H1 (cell line): ENCODE results near the gene NDUFAF3. TPM values are rescaled to one million over a fixed set of nuclear protein-coding genes. Genes with fewer than 3 reads are reported as not detected.
A peak's percentile ranks its signal among the peaks of the same experiment; 100 is the strongest.

Experiments
- CTCF ChIA-PET: fragments of 300-600 bp; sonication (Branson Sonifier 250); formaldehyde crosslinking; loops from one replicate; lab custom pipeline; 2021; ENCODE audit not compliant: partially characterized antibody; lab: Charles Lee
- POLR2A ChIA-PET: fragments of 300-600 bp; sonication (Branson Sonifier 250); formaldehyde crosslinking; loops from one replicate; lab custom pipeline; 2021; ENCODE audit warnings: inconsistent platforms; ENCODE audit not compliant: partially characterized antibody; lab: Charles Lee
- DNase-seq, 2 experiments: peaks; one replicate each; pipeline versions ENCODE4 v3.0.0 to v3.0.0-alpha.2; 2010 to 2022; ENCODE audit warnings: low spot score in 2 of 2, low read depth in 1 of 2, mixed read lengths in 1 of 2
- FAIRE-seq: peaks from 2 replicates; lab custom pipeline; 2011; peaks lifted over from hg19 to GRCh38; lab: Jason Lieb, UNC
- H2AFZ ChIP-seq: 2 replicates; pipeline ENCODE4 v1.8.1; 2012; ENCODE audit warnings: low read length, inconsistent platforms
- H2AK5ac ChIP-seq: 2 replicates; pipeline ENCODE4 v1.6.1; 2013; ENCODE audit warnings: low read depth, low read length
- H2BK120ac ChIP-seq: replicated peaks from 2 replicates; pipeline ENCODE3; 2013; ENCODE audit warnings: low read depth, low read length, inconsistent platforms
- H2BK12ac ChIP-seq: 2 replicates; pipeline ENCODE4 v1.6.1; 2013; ENCODE audit warnings: low read depth, low read length
- H2BK15ac ChIP-seq: 2 replicates; pipeline ENCODE4 v1.6.1; 2013; ENCODE audit warnings: low read length
- H2BK20ac ChIP-seq: 2 replicates; pipeline ENCODE4 v1.6.1; 2013; ENCODE audit warnings: low read length
- H2BK5ac ChIP-seq: 2 replicates; pipeline ENCODE4 v1.6.1; 2013; ENCODE audit warnings: low read depth, low read length
- H3K14ac ChIP-seq: 2 replicates; pipeline ENCODE4 v1.6.1; 2013; ENCODE audit warnings: inconsistent platforms; ENCODE audit not compliant: insufficient read length
- H3K18ac ChIP-seq: 2 replicates; pipeline ENCODE4 v1.6.1; 2013; ENCODE audit warnings: low read length; ENCODE audit errors: extremely low read depth
- H3K23ac ChIP-seq: 2 replicates; pipeline ENCODE4 v1.6.1; 2013; ENCODE audit warnings: inconsistent platforms; ENCODE audit not compliant: insufficient read length
- H3K23me2 ChIP-seq: 2 replicates; pipeline ENCODE4 v1.6.1; 2013; ENCODE audit warnings: low read depth, low read length
- H3K27ac ChIP-seq: 2 replicates; pipeline ENCODE4 v1.6.1; 2011; ENCODE audit warnings: low read depth, low read length, inconsistent platforms
- H3K27me3 ChIP-seq, 4 experiments: replicated peaks in 1 of 4; 1 replicate in 1 of 4; 2 replicates in 3 of 4; pipeline versions ENCODE4 v1.6.1 to v1.8.1; 2011 to 2013; ENCODE audit warnings: low read length in 3 of 4, mild to moderate bottlenecking in 3 of 4, inconsistent platforms in 2 of 4, mixed read lengths in 2 of 4, moderate library complexity in 1 of 4; ENCODE audit not compliant: control insufficient read depth in 3 of 4, insufficient read depth in 3 of 4; ENCODE audit errors: extremely low read depth in 1 of 4
- H3K36me3 ChIP-seq, 4 experiments: 2 replicates each; pipeline versions ENCODE4 v1.6.1 to v1.8.1; 2011 to 2013; ENCODE audit warnings: mild to moderate bottlenecking in 4 of 4, low read length in 3 of 4, moderate library complexity in 2 of 4, control low read depth in 1 of 4, inconsistent platforms in 1 of 4; ENCODE audit not compliant: insufficient read depth in 4 of 4, control insufficient read depth in 2 of 4
- H3K4ac ChIP-seq: replicated peaks from 2 replicates; pipeline ENCODE3; 2013; ENCODE audit warnings: low read length, low read depth, mixed read lengths, inconsistent platforms; ENCODE audit not compliant: insufficient read length
- H3K4me1 ChIP-seq, 4 experiments: replicated peaks in 1 of 4; 1 replicate in 1 of 4; 2 replicates in 3 of 4; pipeline versions ENCODE4 v1.6.1 to v1.8.1; 2011 to 2013; ENCODE audit warnings: low read length in 3 of 4, inconsistent platforms in 2 of 4, mixed read lengths in 1 of 4; ENCODE audit not compliant: insufficient read depth in 4 of 4, control insufficient read depth in 3 of 4
- H3K4me2 ChIP-seq, 2 experiments: 2 replicates each; pipeline versions ENCODE4 v1.6.1 to v1.8.1; 2011 to 2013; ENCODE audit warnings: low read depth in 2 of 2, low read length in 2 of 2, control low read depth in 1 of 2, inconsistent platforms in 1 of 2, mild to moderate bottlenecking in 1 of 2; ENCODE audit not compliant: insufficient read depth in 1 of 2
- H3K4me3 ChIP-seq, 4 experiments: fragments of 200-600, 300-600 bp in 1 of 4; sonication (generic), shearing (Covaris generic), sonication (Bioruptor Twin) in 1 of 4; 2 replicates each; pipeline versions ENCODE4 v1.5.1 to v1.8.1; 2011 to 2016; ENCODE audit warnings: low read length in 4 of 4, low read depth in 3 of 4, control low read depth in 2 of 4, inconsistent platforms in 2 of 4, mild to moderate bottlenecking in 2 of 4, mixed read lengths in 1 of 4, moderate library complexity in 1 of 4; ENCODE audit not compliant: insufficient read depth in 2 of 4; ENCODE audit errors: extremely low read depth in 1 of 4
- H3K56ac ChIP-seq: replicated peaks from 2 replicates; pipeline ENCODE3; 2013; ENCODE audit warnings: low read depth, mild to moderate bottlenecking, mixed read lengths, low read length, inconsistent platforms; ENCODE audit not compliant: insufficient read length
- H3K79me1 ChIP-seq: 2 replicates; pipeline ENCODE4 v1.6.1; 2013; ENCODE audit warnings: low read depth, low read length, control low read depth
- H3K79me2 ChIP-seq, 2 experiments: 2 replicates each; pipeline versions ENCODE4 v1.6.1 to v1.8.1; 2012 to 2013; ENCODE audit warnings: low read length in 2 of 2, mild to moderate bottlenecking in 2 of 2, inconsistent platforms in 1 of 2; ENCODE audit not compliant: insufficient read depth in 2 of 2, control insufficient read depth in 1 of 2
- H3K9ac ChIP-seq, 4 experiments: replicated peaks in 1 of 4; 1 replicate in 1 of 4; 2 replicates in 3 of 4; pipeline versions ENCODE4 v1.6.1 to v1.8.1; 2011 to 2013; ENCODE audit warnings: low read depth in 3 of 4, low read length in 3 of 4, control low read depth in 2 of 4, mild to moderate bottlenecking in 2 of 4, moderate library complexity in 2 of 4, inconsistent platforms in 1 of 4; ENCODE audit errors: extremely low read depth in 1 of 4
- H3K9me3 ChIP-seq, 2 experiments: 2 replicates each; pipeline versions ENCODE4 v1.6.1 to v1.8.1; 2012 to 2013; ENCODE audit warnings: mild to moderate bottlenecking in 2 of 2, moderate library complexity in 2 of 2, control low read depth in 1 of 2, inconsistent platforms in 1 of 2, low read depth in 1 of 2, low read length in 1 of 2, mixed read lengths in 1 of 2; ENCODE audit not compliant: insufficient read depth in 2 of 2
- H4K20me1 ChIP-seq, 2 experiments: replicated peaks in 1 of 2; 2 replicates each; pipeline versions ENCODE3 to v1.8.1; 2011 to 2013; ENCODE audit warnings: inconsistent platforms in 2 of 2, low read length in 2 of 2, mild to moderate bottlenecking in 1 of 2; ENCODE audit not compliant: insufficient read depth in 2 of 2, control insufficient read depth in 1 of 2
- H4K5ac ChIP-seq: 2 replicates; pipeline ENCODE4 v1.6.1; 2013; ENCODE audit warnings: low read length, low read depth, mixed read lengths, inconsistent platforms; ENCODE audit not compliant: insufficient read length
- H4K8ac ChIP-seq: 2 replicates; pipeline ENCODE4 v1.8.0; 2013; ENCODE audit warnings: mild to moderate bottlenecking, moderate library complexity, low read length, inconsistent platforms; ENCODE audit not compliant: insufficient read depth; ENCODE audit errors: extremely low read depth
- H4K91ac ChIP-seq: replicated peaks from 2 replicates; pipeline ENCODE3; 2013; ENCODE audit warnings: low read length, mixed read lengths, inconsistent platforms; ENCODE audit not compliant: insufficient read length
- EZH2 ChIP-seq: fragments of 200-600 bp; sonication (generic); IDR thresholded peaks from 2 replicates; pipeline ENCODE4 v1.7.1; 2012; ENCODE audit warnings: low read depth, mild to moderate bottlenecking, moderate library complexity, low read length, inconsistent platforms; ENCODE audit not compliant: severe bottlenecking
- RBBP5 ChIP-seq: IDR thresholded peaks from 2 replicates; pipeline ENCODE4 v1.7.1; 2012; ENCODE audit warnings: low read depth, mild to moderate bottlenecking, inconsistent platforms, low read length, moderate library complexity, borderline replicate concordance
- WGBS, 2 experiments: shearing (Covaris generic) in 1 of 2; methylation state at CpG; one replicate each; pipeline versions ENCODE4 v1.1.6 to v1.1.7; 2013 to 2015; ENCODE audit warnings: low lambda C conversion rate in 2 of 2, mixed read lengths in 2 of 2, inconsistent platforms in 1 of 2, low coverage in 1 of 2, missing lambda C conversion rate in 1 of 2; ENCODE audit not compliant: insufficient replicate concordance in 2 of 2, insufficient coverage in 1 of 2, insufficient read length in 1 of 2; ENCODE audit errors: extremely low coverage in 1 of 2, missing lambda C conversion rate in 1 of 2; 5-methylcytosine and 5-hydroxymethylcytosine counted together
- polyA plus RNA-seq, 7 experiments: library from polyadenylated mRNA; depleted of rRNA in 3 of 7; stranded (reverse) in 5 of 7; unstranded in 2 of 7; fragments of >200 nt in 5 of 7; fragments of 200-250 nt in 2 of 7; gene quantifications; 1 replicate in 5 of 7; 2 replicates in 1 of 7; 4 replicates in 1 of 7; pipeline versions ENCODE4 v1.2.1 to v1.2.3, GENCODE V29; 2011 to 2013; ENCODE audit warnings: missing spikeins in 2 of 7, mixed read lengths in 2 of 7
- total RNA-seq: library from RNA; stranded (reverse); fragmentation: NEBNext Ultra II Directional; extraction: Animal tissue kit (Norgen Biotek cat#: 25700); gene quantifications from 2 replicates; pipeline ENCODE4 v1.2.1, GENCODE V29; 2021
- TF ChIP-seq, protein P1 (sequence below): IDR thresholded peaks from 2 replicates; pipeline ENCODE4 v1.6.1; 2012; ENCODE audit warnings: low read length, inconsistent platforms
- TF ChIP-seq, protein P2 (sequence below), 3 experiments: IDR thresholded peaks; 1 replicate in 2 of 3; 2 replicates in 1 of 3; pipeline versions ENCODE4 v1.5.1 to v1.6.1; 2011; ENCODE audit warnings: low read length in 3 of 3, mild to moderate bottlenecking in 3 of 3, inconsistent platforms in 2 of 3, low read depth in 1 of 3, moderate library complexity in 1 of 3; ENCODE audit not compliant: insufficient read depth in 1 of 3; ENCODE audit errors: control extremely low read depth in 1 of 3

Gene NDUFAF3
- total and polyA plus RNA-seq, 2 of the 8 experiments (the other 6 are each of a cell fraction or from before 2014, with no cell fraction given): 27.8 to 45.5 TPM

- DNase-seq (peak; percentile 79 to 97), FAIRE-seq (no peak)
- Histone ChIP-seq H2BK120ac (no peak within 1 kb of the TSS), H3K27me3 (no peaks in the 10 kb centered on the region; a peak in 1 of 7 replicates), H3K4me2 (peak within 1 kb of the TSS; percentile 88 to 98), H3K23ac (no peak within 1 kb of the TSS), H3K14ac (no peak within 1 kb of the TSS), H2BK15ac (no peak within 1 kb of the TSS), H3K18ac (peak within 1 kb of the TSS; percentile 68; the same call in 1 of the 2 replicates), H3K9me3 (no peaks in the 10 kb centered on the region), H4K5ac (peak within 1 kb of the TSS; percentile 71), H2BK12ac (no peak within 1 kb of the TSS), H3K4ac (peak within 1 kb of the TSS; percentile 94), H3K36me3 (peaks cover 50 to 68% (median 64%) of the 10 kb centered on the region in 4 experiments), H2AFZ (no peak within 1 kb of the TSS), H3K79me2 (peaks cover 4 to 15% of the 10 kb centered on the region in 2 experiments; a peak in 3 of 4 replicates), H2AK5ac (no peak within 1 kb of the TSS; the same call in 1 of the 2 replicates), H3K27ac (peak within 1 kb of the TSS; percentile 82), H3K4me1 (peaks cover 0 to 8% (median 6%) of the 10 kb centered on the region in 4 experiments; a peak in 5 of 7 replicates), H4K91ac (peak within 1 kb of the TSS; percentile 77), H2BK5ac (peak within 1 kb of the TSS; percentile 50; the same call in 1 of the 2 replicates), H3K79me1 (peaks cover 8% of the 10 kb centered on the region), H3K23me2 (peaks cover 7% of the 10 kb centered on the region), H4K8ac (peak within 1 kb of the TSS; percentile 96), H4K20me1 (peaks cover 10 to 21% of the 10 kb centered on the region in 2 experiments), H3K9ac (peak within 1 kb of the TSS; percentile 75 to 83 (median 82)), H2BK20ac (no peak within 1 kb of the TSS), H3K4me3 (peak within 1 kb of the TSS; percentile 50 to 81 (median 76)), H3K56ac (peak within 1 kb of the TSS; percentile 75)
- POLR2A ChIA-PET: interaction anchor here (0.6 to 33.9 kb wide), 33 partner anchors 12 to 450 kb away, joined by 3 to 1518 read pairs (median 4); partner anchors contain the start of genes ARIH2, CELSR3, DALRD3 and IP6K2
- WGBS, 2 experiments: 10% methylated on average over 55 of the region's 55 CpGs; no CpG with 5 or more reads in 1 of the 2 experiments
- CTCF ChIA-PET: interaction anchor here (1.3 kb wide), 1 partner anchor 15 kb away, joined by 5 read pairs; no protein-coding TSS in a partner anchor
- TF ChIP-seq RBBP5 (no peak), EZH2 (no peak)
- TF ChIP-seq, protein P1, sequence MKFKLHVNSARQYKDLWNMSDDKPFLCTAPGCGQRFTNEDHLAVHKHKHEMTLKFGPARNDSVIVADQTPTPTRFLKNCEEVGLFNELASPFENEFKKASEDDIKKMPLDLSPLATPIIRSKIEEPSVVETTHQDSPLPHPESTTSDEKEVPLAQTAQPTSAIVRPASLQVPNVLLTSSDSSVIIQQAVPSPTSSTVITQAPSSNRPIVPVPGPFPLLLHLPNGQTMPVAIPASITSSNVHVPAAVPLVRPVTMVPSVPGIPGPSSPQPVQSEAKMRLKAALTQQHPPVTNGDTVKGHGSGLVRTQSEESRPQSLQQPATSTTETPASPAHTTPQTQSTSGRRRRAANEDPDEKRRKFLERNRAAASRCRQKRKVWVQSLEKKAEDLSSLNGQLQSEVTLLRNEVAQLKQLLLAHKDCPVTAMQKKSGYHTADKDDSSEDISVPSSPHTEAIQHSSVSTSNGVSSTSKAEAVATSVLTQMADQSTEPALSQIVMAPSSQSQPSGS: peak; percentile 94; the same call in 1 of the 2 replicates
- TF ChIP-seq, protein P2, sequence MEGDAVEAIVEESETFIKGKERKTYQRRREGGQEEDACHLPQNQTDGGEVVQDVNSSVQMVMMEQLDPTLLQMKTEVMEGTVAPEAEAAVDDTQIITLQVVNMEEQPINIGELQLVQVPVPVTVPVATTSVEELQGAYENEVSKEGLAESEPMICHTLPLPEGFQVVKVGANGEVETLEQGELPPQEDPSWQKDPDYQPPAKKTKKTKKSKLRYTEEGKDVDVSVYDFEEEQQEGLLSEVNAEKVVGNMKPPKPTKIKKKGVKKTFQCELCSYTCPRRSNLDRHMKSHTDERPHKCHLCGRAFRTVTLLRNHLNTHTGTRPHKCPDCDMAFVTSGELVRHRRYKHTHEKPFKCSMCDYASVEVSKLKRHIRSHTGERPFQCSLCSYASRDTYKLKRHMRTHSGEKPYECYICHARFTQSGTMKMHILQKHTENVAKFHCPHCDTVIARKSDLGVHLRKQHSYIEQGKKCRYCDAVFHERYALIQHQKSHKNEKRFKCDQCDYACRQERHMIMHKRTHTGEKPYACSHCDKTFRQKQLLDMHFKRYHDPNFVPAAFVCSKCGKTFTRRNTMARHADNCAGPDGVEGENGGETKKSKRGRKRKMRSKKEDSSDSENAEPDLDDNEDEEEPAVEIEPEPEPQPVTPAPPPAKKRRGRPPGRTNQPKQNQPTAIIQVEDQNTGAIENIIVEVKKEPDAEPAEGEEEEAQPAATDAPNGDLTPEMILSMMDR (IDR thresholded peaks at IDR 0.05; ENCODE audit: control extremely low read depth in 1 of 3, insufficient read depth in 1 of 3, low read depth in 1 of 3, low read length in 3 of 3): 0 out of 4 replicates have a peak, but pooled peaks of 1 of the 3 experiments have one; percentile 1
Observed at GRCh38 chr3:49028673-49029562, 7.0 kb downstream of the NDUFAF3 start, which contains the start of gene IMPDH2. Gene IMPDH2, minus strand, starts transcription at chr3:49029398. Its CDS starts 48 bp downstream, at chr3:49029350.
